BJ (cell line): ENCODE results near the gene STC2. TPM values are rescaled to one million over a fixed set of nuclear protein-coding genes. Genes with fewer than 3 reads are reported as not detected.

Experiments used
- CTCF ChIA-PET: fragments of 350-600 bp; formaldehyde crosslinking; extraction: SDS; loops from one replicate; lab custom pipeline; 2021; ENCODE audit warnings: antibody characterized with exemption, inconsistent platforms; lab: Yijun Ruan, JAX
- POLR2A ChIA-PET: fragments of 300-600 bp; sonication (Branson Sonifier 250); formaldehyde crosslinking; extraction: SDS; loops from one replicate; lab custom pipeline; 2021; ENCODE audit warnings: antibody characterized with exemption; lab: Charles Lee
- DNase-seq: peaks from one replicate; pipeline ENCODE4 v3.0.0-alpha.2; 2011; ENCODE audit warnings: low read depth
- H3K27me3 ChIP-seq: 2 replicates; pipeline ENCODE4 v1.6.0; 2011; ENCODE audit warnings: low read length; ENCODE audit not compliant: control insufficient read depth, insufficient read depth
- H3K36me3 ChIP-seq: 2 replicates; pipeline ENCODE4 v1.5.1; 2011; ENCODE audit warnings: low read length; ENCODE audit not compliant: control insufficient read depth, insufficient read depth
- H3K4me3 ChIP-seq: 2 replicates; pipeline ENCODE4 v1.5.1; 2011; ENCODE audit warnings: low read depth, mild to moderate bottlenecking, control low read depth, low read length
- polyA plus RNA-seq: library from polyadenylated mRNA; depleted of rRNA; stranded (reverse); fragments of >200 nt; gene quantifications from 2 replicates; pipeline ENCODE4 v1.2.3, GENCODE V29; 2011
- TF ChIP-seq, protein P1 (sequence below): IDR thresholded peaks from 2 replicates; pipeline ENCODE4 v1.5.1; 2011; ENCODE audit warnings: low read depth, mild to moderate bottlenecking, control low read depth, inconsistent platforms, low read length, moderate library complexity; ENCODE audit not compliant: insufficient read depth

The STC2 gene
- polyA plus RNA-seq, 1 experiment: 168 TPM

GRCh38 chr5:173294673-173295320, 33.4 kb downstream of the STC2 start:
- TF ChIP-seq, protein P1, sequence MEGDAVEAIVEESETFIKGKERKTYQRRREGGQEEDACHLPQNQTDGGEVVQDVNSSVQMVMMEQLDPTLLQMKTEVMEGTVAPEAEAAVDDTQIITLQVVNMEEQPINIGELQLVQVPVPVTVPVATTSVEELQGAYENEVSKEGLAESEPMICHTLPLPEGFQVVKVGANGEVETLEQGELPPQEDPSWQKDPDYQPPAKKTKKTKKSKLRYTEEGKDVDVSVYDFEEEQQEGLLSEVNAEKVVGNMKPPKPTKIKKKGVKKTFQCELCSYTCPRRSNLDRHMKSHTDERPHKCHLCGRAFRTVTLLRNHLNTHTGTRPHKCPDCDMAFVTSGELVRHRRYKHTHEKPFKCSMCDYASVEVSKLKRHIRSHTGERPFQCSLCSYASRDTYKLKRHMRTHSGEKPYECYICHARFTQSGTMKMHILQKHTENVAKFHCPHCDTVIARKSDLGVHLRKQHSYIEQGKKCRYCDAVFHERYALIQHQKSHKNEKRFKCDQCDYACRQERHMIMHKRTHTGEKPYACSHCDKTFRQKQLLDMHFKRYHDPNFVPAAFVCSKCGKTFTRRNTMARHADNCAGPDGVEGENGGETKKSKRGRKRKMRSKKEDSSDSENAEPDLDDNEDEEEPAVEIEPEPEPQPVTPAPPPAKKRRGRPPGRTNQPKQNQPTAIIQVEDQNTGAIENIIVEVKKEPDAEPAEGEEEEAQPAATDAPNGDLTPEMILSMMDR: no peak
- Histone ChIP-seq H3K4me3 (no peak overlapping the region), H3K36me3 (no peaks in the 10 kb centered on the region), H3K27me3 (no peaks in the 10 kb centered on the region)
- DNase-seq: no peak
- ChIA-PET POLR2A (no interaction called here), CTCF (interaction anchor here (0.6 to 7.6 kb wide), 31 partner anchors 9 to 1017 kb away, joined by 3 to 91 read pairs (median 4); partner anchors contain the start of genes BOD1 and STC2)

DNA sequence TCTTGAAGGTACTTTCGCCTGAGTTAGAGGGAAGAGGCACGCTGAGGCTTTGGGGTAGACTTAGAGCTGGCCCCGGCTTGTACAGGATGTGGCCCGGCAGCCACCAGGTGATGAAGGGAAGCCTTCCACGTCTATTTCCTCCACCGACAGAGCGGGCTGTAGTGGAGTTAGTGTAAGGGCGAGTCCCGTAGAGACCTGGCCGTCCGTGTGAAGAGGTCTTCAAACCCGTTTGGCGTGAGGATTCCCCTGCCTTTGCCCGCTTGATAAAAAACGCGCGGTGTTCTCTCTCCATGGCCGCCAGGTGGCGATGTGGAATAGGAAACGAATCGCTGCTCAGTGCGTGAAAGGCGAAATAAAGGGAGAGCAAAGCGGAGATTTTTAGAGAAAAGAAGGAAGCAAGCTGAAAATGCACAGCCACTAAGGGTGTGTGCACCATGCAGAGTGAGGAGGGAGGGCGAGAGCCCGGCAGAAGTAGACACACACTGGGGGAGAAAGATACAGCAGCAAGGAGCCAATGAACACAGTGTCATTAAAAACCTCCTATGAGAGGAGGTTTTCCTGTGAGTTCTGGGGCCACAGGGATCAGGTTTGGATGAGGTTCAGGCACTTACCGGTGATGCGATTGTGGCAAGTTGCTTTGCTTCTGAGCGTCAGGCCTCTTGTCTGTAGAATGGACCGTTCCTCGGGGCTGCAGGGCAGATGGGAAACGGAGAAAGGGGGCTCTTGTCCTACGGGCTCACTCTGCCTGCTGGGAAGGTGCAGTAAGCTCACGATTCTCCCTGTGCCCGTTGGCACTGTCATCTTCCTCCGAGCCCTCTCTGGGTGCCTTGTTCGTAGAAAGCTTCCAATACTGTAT, 34.2 kb downstream of the STC2 start:
- CTCF ChIA-PET: interaction anchor here (0.5 to 7.6 kb wide), 37 partner anchors 10 to 1018 kb away, joined by 3 to 91 read pairs (median 4); partner anchors contain the start of genes BOD1 and STC2
- Histone ChIP-seq H3K4me3 (no peak overlapping the region), H3K36me3 (no peaks in the 10 kb centered on the region), H3K27me3 (no peaks in the 10 kb centered on the region)
- TF ChIP-seq, protein P1: peak; percentile 82
- POLR2A ChIA-PET: no interaction called here
- DNase-seq: no peak

- ChIA-PET POLR2A (no interaction called here), CTCF (interaction anchor here (0.6 to 7.6 kb wide), 20 partner anchors 8 to 756 kb away, joined by 3 to 91 read pairs (median 4); partner anchors contain the start of genes BOD1 and STC2)
- H3K4me3 ChIP-seq: no peak overlapping the region
- DNase-seq: no peak
- TF ChIP-seq, protein P1: no peak
- H3K27me3 ChIP-seq: no peaks in the 10 kb centered on the region
- H3K36me3 ChIP-seq: no peaks in the 10 kb centered on the region
Observed at GRCh38 chr5:173291722-173292658, 36.2 kb downstream of the STC2 start.

DNA sequence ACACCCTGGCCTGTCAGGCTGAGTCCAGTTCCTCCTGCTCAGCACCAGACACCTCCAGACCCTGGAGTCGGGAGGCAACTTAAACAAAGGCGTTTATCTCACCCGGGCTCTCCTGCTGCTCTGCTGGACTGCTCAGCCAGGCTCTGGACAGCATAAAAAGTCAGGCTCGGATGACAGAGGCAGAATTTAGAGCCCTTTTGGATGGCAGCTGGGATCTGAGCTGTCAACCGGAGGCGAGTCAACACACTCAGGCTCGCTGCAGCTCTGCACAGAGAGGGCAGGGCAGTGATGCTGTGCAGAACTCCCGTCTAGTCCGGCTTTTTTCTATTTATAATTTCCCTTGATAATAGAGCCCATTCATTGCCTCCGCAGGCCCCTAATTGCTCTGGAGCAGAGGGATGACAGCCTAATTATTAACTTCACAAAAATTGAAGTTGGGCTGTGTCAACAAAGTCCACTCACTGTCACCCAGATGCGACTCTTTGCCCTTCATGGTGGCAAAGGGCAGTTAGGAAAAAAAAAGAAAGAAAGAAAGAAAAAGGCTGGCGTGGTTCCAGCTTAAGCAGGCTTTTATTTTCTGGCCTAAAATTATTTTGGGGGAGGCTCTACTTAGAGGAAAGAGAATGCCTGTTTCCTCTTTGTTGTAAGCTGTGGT, 37.6 kb downstream of the STC2 start:
- no peaks in the 10 kb centered on the region for H3K36me3 ChIP-seq
- POLR2A ChIA-PET: no interaction called here
- no peak for DNase-seq
- no peak overlapping the region for H3K4me3 ChIP-seq
- CTCF ChIA-PET: interaction anchor here (0.6 to 7.6 kb wide), 5 partner anchors 30 to 654 kb away, joined by 3 to 91 read pairs (median 6); partner anchors contain the start of gene STC2
- peaks cover 2% of the 10 kb centered on the region; the same call in 1 of the 2 replicates for H3K27me3 ChIP-seq
- TF ChIP-seq, protein P1: no peak
